SJCRH30 (cell line): ENCODE data around the gene SKIC8. TPM values are rescaled to one million over a fixed set of nuclear protein-coding genes. Genes with fewer than 3 reads are reported as not detected.
A peak's percentile ranks its signal among the peaks of the same experiment; 100 is the strongest.

ENCODE experiments used
- DNase-seq, 2 experiments: peaks; one replicate each; pipeline ENCODE4 v3.0.0-alpha.2; 2015 to 2020
- H3K27ac ChIP-seq: fragments of 250-450 bp; sonication (Bioruptor Pico); 2 replicates; pipeline ENCODE4 v1.5.1; 2020; ENCODE audit warnings: mild to moderate bottlenecking, moderate library complexity
- H3K27me3 ChIP-seq: fragments of 250-450 bp; sonication (Bioruptor Pico); 2 replicates; pipeline ENCODE4 v1.5.1; 2020; ENCODE audit warnings: mild to moderate bottlenecking, moderate library complexity
- H3K36me3 ChIP-seq: fragments of 250-450 bp; sonication (Bioruptor Pico); 2 replicates; pipeline ENCODE4 v1.5.1; 2020; ENCODE audit warnings: mild to moderate bottlenecking, moderate library complexity
- H3K4me1 ChIP-seq: fragments of 250-450 bp; sonication (Bioruptor Pico); 2 replicates; pipeline ENCODE4 v1.5.1; 2020; ENCODE audit warnings: mild to moderate bottlenecking, moderate library complexity
- H3K4me3 ChIP-seq: fragments of 250-450 bp; sonication (Bioruptor Pico); 2 replicates; pipeline ENCODE4 v1.5.1; 2020; ENCODE audit warnings: mild to moderate bottlenecking, moderate library complexity
- H3K9me3 ChIP-seq: fragments of 250-450 bp; sonication (Bioruptor Pico); replicated peaks from 2 replicates; pipeline ENCODE4 v1.5.1; 2020; ENCODE audit warnings: mild to moderate bottlenecking, moderate library complexity
- total RNA-seq: library from RNA; depleted of rRNA; stranded (reverse); fragments of >200 nt; shearing (Covaris generic); gene quantifications from 2 replicates; pipeline ENCODE4 v1.2.3, GENCODE V29; 2014; rRNA removed

SKIC8 gene
- 60.5 and 69.8 TPM in 2 replicates for total RNA-seq

DNA sequence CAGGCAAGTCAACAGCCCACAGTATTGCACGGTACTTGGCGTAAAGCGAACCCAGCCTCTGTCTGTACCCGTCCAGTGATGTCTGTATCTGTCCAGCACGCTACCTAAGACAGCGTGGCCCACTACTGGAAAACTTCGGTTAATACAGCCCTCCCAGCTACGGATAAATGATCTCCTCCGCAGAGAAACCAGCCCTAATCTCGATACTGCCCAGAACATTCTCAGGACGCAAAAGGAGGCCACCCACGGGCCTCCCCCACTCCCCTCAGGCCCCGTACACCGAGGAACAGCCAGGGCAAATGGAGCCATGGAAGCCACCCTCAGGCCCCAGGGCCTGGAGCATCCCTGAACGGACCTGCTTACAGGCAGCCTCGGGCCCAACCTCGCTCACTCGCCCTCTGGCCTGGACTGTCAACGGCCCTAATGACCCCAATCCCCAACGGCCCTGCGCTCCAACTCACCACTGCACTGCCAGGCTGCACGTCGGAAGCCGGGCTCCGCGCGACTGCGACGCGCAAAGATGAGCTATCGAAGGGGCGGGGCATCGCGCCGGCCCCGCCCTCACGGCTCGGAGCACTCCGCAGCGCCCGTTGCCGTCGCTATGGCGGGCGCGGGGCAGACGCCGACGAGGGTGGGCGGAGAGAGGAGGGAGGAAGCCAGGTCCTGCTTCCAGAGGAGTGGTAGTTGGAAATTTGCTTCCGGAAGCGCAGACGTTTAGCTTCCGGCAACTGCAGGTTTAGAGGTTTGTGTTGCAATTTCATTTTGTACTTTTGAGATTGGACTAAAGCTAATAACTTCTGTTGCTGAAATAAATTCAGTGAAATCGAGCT is at the start of gene SKIC8:
TSS of gene SKIC8 (minus strand) at position 509 of the 830 bp plus-strand sequence. CDS start 3,923 bp downstream, outside the sequence.
- H3K4me3 ChIP-seq: peak within 1 kb of the TSS; percentile 76
- no peaks in the 10 kb centered on the region for H3K36me3 ChIP-seq
- no peaks in the 10 kb centered on the region for H3K9me3 ChIP-seq
- H3K27me3 ChIP-seq: no peaks in the 10 kb centered on the region
- H3K4me1 ChIP-seq: peaks cover 20% of the 10 kb centered on the region
- peak within 1 kb of the TSS; percentile 40 for H3K27ac ChIP-seq
- peak; percentile 94 to 95 for DNase-seq

DNA sequence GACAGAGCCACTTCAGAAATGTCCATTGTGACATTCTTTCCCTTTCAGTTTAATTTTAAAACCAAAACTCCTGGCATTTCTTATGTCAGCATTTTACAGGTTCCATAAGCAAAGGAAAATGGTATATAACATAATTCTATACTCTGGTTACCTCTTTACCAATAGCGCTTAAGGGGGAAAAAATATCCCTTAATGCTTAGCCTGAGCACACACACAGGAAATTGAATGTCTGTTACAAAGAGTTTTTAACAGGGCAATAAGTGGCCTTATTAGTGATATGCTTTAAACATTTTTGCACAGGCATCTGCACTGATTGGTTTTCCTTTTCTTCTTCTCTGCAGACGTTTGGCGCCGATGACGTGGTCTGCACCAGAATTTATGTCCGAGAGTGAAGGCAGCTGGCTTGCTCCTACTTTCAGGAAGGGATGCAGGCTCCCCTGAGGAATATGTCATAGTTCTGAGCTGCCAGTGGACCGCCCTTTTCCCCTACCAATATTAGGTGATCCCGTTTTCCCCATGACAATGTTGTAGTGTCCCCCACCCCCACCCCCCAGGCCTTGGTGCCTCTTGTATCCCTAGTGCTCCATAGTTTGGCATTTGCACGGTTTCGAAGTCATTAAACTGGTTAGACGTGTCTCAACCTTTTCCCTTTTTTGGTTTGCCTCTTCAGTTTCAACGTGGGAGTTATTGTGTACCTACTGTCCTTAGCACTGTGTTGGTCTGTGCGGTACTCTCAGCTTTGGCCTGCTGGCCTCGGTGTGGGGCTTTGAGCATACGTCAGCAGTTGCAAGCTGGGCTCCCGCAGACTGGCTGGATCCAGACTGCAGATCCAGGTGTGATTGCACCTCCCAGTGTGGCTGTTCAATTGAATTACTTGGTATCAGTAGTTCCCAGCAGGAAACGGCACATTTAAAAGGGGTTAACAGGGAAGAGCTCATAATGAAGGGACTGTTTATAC is 48.5 kb upstream of the SKIC8 start:
- Histone ChIP-seq H3K27me3 (peaks cover 24% of the 10 kb centered on the region), H3K27ac (no peak overlapping the region), H3K4me1 (peaks cover 2% of the 10 kb centered on the region; the same call in 1 of the 2 replicates), H3K4me3 (no peak overlapping the region), H3K36me3 (no peaks in the 10 kb centered on the region), H3K9me3 (no peaks in the 10 kb centered on the region)
- DNase-seq: no peak

DNA sequence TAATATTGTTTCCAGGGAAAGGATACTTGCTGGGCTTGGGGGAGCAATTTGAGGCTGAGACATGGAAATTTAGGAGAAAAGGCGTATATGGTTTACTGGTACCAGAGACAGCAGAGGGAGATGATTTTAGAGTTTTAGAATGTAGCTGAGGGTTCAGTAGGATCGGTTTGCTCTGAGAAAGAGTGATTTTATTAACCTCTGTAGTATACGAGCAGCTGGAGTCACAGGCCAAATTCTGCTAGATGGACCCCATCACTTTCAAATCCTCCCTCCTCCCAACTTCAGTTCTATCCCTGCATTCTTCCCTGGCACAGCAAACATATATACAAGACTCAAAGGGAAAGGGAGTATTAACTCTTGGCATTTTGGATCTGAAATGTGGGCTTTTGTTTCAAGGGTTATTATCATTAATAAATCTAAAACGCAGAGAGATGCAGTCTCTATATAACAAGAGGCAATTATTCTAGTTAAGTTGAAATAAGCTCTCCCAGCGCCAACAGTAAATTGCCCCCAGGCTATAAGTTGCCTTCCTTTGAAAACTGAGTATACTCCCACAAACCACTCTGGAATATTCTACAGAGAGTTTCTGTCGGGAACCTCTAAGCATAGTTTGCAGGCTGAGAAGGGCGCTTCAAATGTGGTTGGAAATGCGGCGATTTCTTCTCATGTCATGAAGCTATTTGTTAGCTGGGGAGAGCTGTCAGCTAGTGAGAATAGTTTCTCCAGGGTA is 46.2 kb upstream of the SKIC8 start:
- Histone ChIP-seq H3K4me3 (no peak overlapping the region), H3K4me1 (no peaks in the 10 kb centered on the region), H3K36me3 (no peaks in the 10 kb centered on the region), H3K27ac (no peak overlapping the region), H3K27me3 (peaks cover 28% of the 10 kb centered on the region), H3K9me3 (no peaks in the 10 kb centered on the region)
- no peak for DNase-seq

DNA sequence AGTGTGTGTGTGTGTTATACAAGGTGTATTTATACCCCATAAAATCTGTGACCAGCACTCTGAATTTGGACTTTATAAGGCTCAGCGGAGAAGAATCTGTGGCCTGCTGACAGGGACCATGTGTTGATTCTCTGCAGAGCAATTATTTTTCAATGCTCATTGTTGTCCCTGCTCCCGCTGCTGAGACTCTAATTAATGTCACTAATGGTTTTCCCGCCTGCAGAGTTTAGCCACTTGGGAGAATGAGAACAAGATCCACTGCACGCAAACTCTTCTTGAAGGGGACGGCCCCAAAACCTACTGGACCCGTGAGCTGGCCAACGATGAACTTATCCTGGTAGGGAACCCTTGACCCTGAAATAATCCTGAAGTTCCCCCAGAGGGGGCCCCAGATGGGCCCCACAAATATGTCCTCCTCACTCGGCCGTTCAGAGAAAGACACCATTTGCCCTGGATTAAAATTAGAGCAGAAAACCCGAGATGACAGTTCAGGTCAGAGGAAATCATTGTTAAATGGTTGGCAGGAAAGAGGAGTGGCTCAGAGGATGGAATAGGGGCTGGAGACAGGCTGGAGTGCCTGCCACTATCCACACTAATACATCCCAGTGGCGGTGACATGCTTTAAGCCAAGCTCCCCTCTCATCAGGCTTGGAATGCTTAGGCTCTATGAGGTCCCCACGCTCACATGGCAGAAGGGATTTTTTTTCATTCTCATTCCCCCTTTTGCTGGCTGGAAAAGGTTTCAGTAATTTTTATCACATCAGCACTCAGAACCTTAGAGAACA is 44.1 kb upstream of the SKIC8 start:
- Histone ChIP-seq H3K27ac (no peak overlapping the region), H3K27me3 (peaks cover 34% of the 10 kb centered on the region)
- DNase-seq: no peak

DNA sequence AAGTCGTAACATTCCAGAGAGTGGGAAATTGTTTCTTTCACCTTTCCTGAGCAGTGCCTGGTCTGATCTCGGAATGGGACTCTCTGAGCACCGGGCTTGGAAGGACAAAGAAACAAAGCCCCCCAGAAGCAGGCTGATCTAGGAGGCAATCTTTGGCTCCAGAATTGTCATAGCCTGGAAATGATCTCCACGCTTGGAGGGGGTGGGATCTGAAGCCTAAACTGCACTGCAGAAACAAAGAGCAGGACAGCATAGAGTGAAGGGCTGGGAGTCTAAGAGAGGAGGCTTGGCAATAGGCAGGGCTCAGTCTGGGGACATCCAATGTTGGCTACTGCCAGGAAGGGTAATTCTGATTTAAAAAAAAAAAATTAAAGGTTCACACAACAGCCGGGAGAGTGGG is 42.6 kb upstream of the SKIC8 start:
- Histone ChIP-seq H3K27ac (no peak overlapping the region), H3K27me3 (peaks cover 41% of the 10 kb centered on the region), H3K9me3 (no peaks in the 10 kb centered on the region), H3K36me3 (no peaks in the 10 kb centered on the region), H3K4me3 (no peak overlapping the region), H3K4me1 (no peaks in the 10 kb centered on the region)
- DNase-seq: no peak

More for the DNA sequence above, 44.1 kb upstream of the SKIC8 start:
- no peaks in the 10 kb centered on the region for H3K36me3 ChIP-seq
- no peak overlapping the region for H3K4me3 ChIP-seq
- no peaks in the 10 kb centered on the region for H3K4me1 ChIP-seq
- no peaks in the 10 kb centered on the region for H3K9me3 ChIP-seq

DNA sequence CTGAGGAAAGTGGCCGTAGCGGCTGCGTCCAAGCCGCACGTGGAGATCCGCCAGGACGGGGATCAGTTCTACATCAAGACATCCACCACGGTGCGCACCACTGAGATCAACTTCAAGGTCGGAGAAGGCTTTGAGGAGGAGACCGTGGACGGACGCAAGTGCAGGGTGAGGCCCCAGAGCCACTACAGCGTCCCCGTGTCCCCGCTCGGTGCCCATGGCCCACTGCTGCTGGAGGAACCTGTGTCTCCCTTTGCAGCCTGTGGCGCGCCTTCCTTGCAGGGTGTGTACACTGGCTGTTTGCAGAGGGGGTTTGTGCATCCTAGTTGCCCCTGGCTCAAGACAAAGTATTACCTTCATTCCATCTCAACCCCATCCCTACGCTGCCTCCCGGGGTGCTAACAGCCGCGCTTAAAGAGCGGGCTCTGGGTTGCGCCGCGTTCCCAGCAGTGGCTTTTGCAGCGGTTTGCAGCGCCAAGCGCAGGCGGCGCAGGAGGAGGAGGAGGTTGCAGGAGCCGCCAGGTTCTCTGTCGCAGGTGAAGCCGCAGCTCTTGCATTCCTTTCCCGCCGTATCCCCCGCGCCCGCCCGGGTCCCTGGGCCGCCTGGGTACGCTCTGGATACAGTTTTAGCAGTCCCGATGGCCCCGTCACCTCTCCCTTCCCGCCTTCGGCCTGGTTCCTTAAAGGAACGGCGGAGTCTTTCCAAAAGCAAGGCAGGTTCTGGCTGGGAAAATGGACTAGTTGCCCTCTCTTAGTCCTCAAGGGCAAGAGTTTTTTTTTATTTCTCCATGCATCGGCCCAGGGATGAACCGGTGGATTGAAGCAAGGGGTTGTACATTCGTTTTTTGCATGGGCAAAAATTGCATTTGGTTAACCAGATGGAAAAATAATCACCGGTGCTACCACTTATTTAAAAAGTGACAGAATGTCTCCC is 41.9 kb upstream of the SKIC8 start:
- no peaks in the 10 kb centered on the region for H3K36me3 ChIP-seq
- no peak for DNase-seq
- peaks cover 37% of the 10 kb centered on the region for H3K27me3 ChIP-seq
- H3K4me3 ChIP-seq: no peak overlapping the region
- H3K9me3 ChIP-seq: no peaks in the 10 kb centered on the region
- no peaks in the 10 kb centered on the region for H3K4me1 ChIP-seq
- H3K27ac ChIP-seq: no peak overlapping the region

DNA sequence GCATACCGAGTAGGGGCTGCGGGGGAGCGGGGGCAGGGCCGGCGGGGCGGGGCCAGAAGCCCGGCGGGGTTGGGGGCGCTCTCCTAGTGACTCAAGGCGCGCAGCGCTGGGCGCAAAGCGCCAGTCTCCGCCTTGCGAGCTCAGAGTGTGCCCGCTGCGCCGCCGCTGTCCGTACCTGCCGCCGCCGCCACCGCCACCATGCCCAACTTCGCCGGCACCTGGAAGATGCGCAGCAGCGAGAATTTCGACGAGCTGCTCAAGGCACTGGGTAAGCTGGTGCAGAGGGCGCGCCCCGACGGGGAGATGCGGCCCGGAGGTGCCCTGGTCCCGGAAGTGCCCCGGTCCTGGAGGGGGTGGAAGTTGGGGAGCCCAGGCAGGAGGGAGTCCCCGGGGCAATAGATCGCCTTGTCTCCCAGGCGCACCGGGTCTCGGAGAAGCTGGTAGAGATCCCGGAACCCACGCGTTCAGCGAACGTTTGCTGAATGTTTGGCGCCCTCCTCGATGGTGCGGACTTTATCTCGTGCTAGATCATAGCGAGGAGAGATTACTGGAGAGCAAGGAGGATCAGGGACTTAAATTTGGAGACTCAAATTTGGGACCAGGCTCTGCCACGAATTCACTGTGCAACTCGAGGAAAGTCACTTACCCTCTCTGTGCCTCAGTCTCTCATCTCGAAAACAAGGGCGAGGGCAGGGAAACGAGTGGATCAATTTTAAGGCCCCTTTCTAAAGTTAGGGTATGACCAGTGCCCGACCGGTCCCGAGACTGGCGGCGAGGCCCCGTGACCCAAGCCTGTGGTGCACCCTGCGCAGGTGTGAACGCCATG is 41.0 kb upstream of the SKIC8 start, which contains the start of gene CRABP1:
TSS of gene CRABP1 (plus strand) at position 123 of the 826 bp plus-strand sequence. CDS start at position 199, 76 bp downstream.
- no peak within 1 kb of the TSS for H3K4me3 ChIP-seq
- no peaks in the 10 kb centered on the region for H3K36me3 ChIP-seq
- H3K27ac ChIP-seq: no peak within 1 kb of the TSS
- no peaks in the 10 kb centered on the region for H3K9me3 ChIP-seq
- peaks cover 33% of the 10 kb centered on the region for H3K27me3 ChIP-seq
- no peaks in the 10 kb centered on the region for H3K4me1 ChIP-seq
- no peak for DNase-seq

DNA sequence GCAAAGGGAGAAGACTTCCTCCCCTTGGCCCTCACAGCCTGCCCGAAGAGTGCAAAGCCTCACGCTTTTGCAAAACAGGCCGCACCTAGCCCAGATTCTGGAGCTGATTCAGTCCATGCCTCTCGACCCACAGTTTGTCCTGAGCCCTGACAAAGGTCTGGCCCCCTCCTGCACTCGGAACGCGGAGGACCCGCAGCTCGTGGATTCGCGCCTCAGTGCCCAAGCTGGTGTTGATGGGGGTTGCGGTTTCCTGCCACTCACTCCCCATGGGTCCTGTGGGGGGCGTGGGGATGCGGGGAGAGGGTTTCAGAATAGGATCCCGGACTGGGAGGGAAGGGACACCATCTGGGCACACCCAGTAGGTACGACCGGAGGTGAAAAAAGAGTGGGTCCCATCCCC is 40.1 kb upstream of the SKIC8 start:
- H3K27ac ChIP-seq: no peak overlapping the region
- no peak overlapping the region for H3K4me3 ChIP-seq
- DNase-seq: no peak
- no peaks in the 10 kb centered on the region for H3K36me3 ChIP-seq
- H3K27me3 ChIP-seq: peaks cover 27% of the 10 kb centered on the region
- H3K9me3 ChIP-seq: no peaks in the 10 kb centered on the region
- H3K4me1 ChIP-seq: no peaks in the 10 kb centered on the region

DNA sequence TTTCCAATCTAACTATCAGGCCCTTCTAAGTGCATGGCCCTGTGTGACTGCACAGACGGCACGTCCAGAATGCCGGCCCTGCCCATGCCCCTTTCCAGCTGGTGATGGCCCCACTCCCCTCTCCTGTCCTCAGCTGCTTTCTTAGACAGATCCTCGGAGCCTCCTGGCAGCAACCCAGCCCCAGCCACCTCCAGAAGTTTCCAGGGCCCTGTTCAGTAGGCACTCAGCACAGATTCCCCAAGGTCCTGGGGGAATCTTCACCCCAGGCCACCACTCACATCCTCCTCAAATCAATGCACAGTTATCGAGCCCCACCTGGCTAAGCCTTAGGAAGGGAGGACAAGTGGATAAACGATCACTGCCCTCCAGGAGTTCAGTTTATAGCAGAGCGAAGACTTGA is 39.4 kb upstream of the SKIC8 start:
- DNase-seq: no peak
- Histone ChIP-seq H3K27ac (no peak overlapping the region), H3K4me1 (no peaks in the 10 kb centered on the region), H3K4me3 (no peak overlapping the region), H3K9me3 (no peaks in the 10 kb centered on the region), H3K27me3 (peaks cover 24% of the 10 kb centered on the region), H3K36me3 (no peaks in the 10 kb centered on the region)

DNA sequence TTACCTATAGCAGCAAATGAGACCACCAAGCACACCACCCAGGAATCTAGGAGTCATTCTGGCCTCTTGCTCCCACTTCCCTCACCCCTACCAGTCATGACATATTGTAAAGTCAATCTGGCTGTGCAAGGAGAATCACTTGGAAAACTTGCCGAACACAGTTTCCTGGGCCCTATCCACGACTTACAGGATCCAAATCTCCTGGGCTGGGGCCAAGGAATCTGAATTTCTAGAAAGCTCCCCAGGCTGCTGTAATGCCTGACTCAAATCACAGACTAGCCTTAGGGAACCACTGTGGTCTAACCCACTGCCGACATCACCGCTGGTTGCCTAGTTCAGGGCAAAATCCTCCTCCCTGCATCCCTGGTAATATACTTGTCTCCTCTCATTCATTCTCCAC is 36.6 kb upstream of the SKIC8 start:
- H3K27me3 ChIP-seq: peaks cover 13% of the 10 kb centered on the region; the same call in 1 of the 2 replicates
- DNase-seq: no peak
- no peak overlapping the region for H3K27ac ChIP-seq

DNA sequence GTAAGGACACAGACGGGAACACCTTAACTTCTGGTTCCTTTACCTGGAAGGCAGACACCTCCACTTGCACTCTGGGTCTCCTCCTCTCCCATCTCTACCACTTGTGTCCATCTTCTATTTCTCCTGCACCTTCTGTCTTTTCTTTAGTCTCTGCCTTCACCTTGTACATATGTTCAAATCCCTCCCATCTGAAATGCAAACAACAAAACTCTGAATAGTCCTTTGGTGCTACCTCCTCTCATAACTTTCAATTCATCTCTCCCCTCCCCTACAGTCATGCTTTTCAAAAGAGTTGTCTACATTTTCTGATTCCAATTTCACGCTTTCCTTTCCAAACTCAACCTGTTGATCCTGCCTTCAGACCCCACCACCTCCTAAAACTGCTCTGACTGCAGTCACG is 35.4 kb upstream of the SKIC8 start:
- H3K27ac ChIP-seq: no peak overlapping the region
- H3K36me3 ChIP-seq: no peaks in the 10 kb centered on the region
- peaks cover 13% of the 10 kb centered on the region; the same call in 1 of the 2 replicates for H3K27me3 ChIP-seq
- no peak for DNase-seq
- no peaks in the 10 kb centered on the region for H3K9me3 ChIP-seq
- no peaks in the 10 kb centered on the region for H3K4me1 ChIP-seq
- H3K4me3 ChIP-seq: no peak overlapping the region

More for the DNA sequence above, 36.6 kb upstream of the SKIC8 start:
- H3K36me3 ChIP-seq: no peaks in the 10 kb centered on the region
- no peaks in the 10 kb centered on the region for H3K4me1 ChIP-seq
- no peaks in the 10 kb centered on the region for H3K9me3 ChIP-seq
- no peak overlapping the region for H3K4me3 ChIP-seq

DNA sequence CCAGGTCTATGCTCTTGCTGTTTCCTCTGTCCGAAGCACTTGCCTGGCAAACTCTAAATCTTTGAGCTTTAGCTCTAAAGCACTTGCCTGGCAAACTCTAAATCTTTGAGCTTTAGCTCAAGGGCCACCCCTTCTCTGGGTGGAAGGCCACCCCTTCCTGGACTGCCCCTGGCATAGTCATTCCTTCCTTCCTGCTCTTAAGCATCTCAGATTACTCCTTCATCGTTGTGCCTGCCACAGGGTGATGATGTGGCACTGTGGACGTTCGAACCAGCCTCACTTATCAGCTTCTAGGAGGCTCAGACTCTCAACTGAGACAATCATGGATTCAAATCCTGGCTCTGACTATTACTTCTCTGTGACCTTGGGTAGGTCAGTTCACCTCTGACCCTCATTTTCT is 30.2 kb upstream of the SKIC8 start:
- Histone ChIP-seq H3K27me3 (no peaks in the 10 kb centered on the region), H3K9me3 (no peaks in the 10 kb centered on the region), H3K36me3 (no peaks in the 10 kb centered on the region), H3K4me1 (no peaks in the 10 kb centered on the region), H3K27ac (no peak overlapping the region), H3K4me3 (no peak overlapping the region)
- no peak for DNase-seq
